H1 (cell line): ENCODE results near the gene NR2F1-AS1. TPM values are rescaled to one million over a fixed set of nuclear protein-coding genes. Genes with fewer than 3 reads are reported as not detected.

ENCODE experiments used
- CTCF ChIA-PET: fragments of 300-600 bp; sonication (Branson Sonifier 250); formaldehyde crosslinking; loops from one replicate; lab custom pipeline; 2021; ENCODE audit not compliant: partially characterized antibody; lab: Charles Lee
- POLR2A ChIA-PET: fragments of 300-600 bp; sonication (Branson Sonifier 250); formaldehyde crosslinking; loops from one replicate; lab custom pipeline; 2021; ENCODE audit warnings: inconsistent platforms; ENCODE audit not compliant: partially characterized antibody; lab: Charles Lee
- DNase-seq, 2 experiments: peaks; one replicate each; pipeline versions ENCODE4 v3.0.0 to v3.0.0-alpha.2; 2010 to 2022; ENCODE audit warnings: low spot score in 2 of 2, low read depth in 1 of 2, mixed read lengths in 1 of 2
- FAIRE-seq: peaks from 2 replicates; lab custom pipeline; 2011; peaks lifted over from hg19 to GRCh38; lab: Jason Lieb, UNC
- H2AFZ ChIP-seq: 2 replicates; pipeline ENCODE4 v1.8.1; 2012; ENCODE audit warnings: low read length, inconsistent platforms
- H2AK5ac ChIP-seq: 2 replicates; pipeline ENCODE4 v1.6.1; 2013; ENCODE audit warnings: low read depth, low read length
- H2BK120ac ChIP-seq: replicated peaks from 2 replicates; pipeline ENCODE3; 2013; ENCODE audit warnings: low read depth, low read length, inconsistent platforms
- H2BK12ac ChIP-seq: 2 replicates; pipeline ENCODE4 v1.6.1; 2013; ENCODE audit warnings: low read depth, low read length
- H2BK15ac ChIP-seq: 2 replicates; pipeline ENCODE4 v1.6.1; 2013; ENCODE audit warnings: low read length
- H2BK20ac ChIP-seq: 2 replicates; pipeline ENCODE4 v1.6.1; 2013; ENCODE audit warnings: low read length
- H2BK5ac ChIP-seq: 2 replicates; pipeline ENCODE4 v1.6.1; 2013; ENCODE audit warnings: low read depth, low read length
- H3K14ac ChIP-seq: 2 replicates; pipeline ENCODE4 v1.6.1; 2013; ENCODE audit warnings: inconsistent platforms; ENCODE audit not compliant: insufficient read length
- H3K18ac ChIP-seq: 2 replicates; pipeline ENCODE4 v1.6.1; 2013; ENCODE audit warnings: low read length; ENCODE audit errors: extremely low read depth
- H3K23ac ChIP-seq: 2 replicates; pipeline ENCODE4 v1.6.1; 2013; ENCODE audit warnings: inconsistent platforms; ENCODE audit not compliant: insufficient read length
- H3K23me2 ChIP-seq: 2 replicates; pipeline ENCODE4 v1.6.1; 2013; ENCODE audit warnings: low read depth, low read length
- H3K27ac ChIP-seq: 2 replicates; pipeline ENCODE4 v1.6.1; 2011; ENCODE audit warnings: low read depth, low read length, inconsistent platforms
- H3K27me3 ChIP-seq, 4 experiments: replicated peaks in 1 of 4; 1 replicate in 1 of 4; 2 replicates in 3 of 4; pipeline versions ENCODE4 v1.6.1 to v1.8.1; 2011 to 2013; ENCODE audit warnings: low read length in 3 of 4, mild to moderate bottlenecking in 3 of 4, inconsistent platforms in 2 of 4, mixed read lengths in 2 of 4, moderate library complexity in 1 of 4; ENCODE audit not compliant: control insufficient read depth in 3 of 4, insufficient read depth in 3 of 4; ENCODE audit errors: extremely low read depth in 1 of 4
- H3K36me3 ChIP-seq, 4 experiments: 2 replicates each; pipeline versions ENCODE4 v1.6.1 to v1.8.1; 2011 to 2013; ENCODE audit warnings: mild to moderate bottlenecking in 4 of 4, low read length in 3 of 4, moderate library complexity in 2 of 4, control low read depth in 1 of 4, inconsistent platforms in 1 of 4; ENCODE audit not compliant: insufficient read depth in 4 of 4, control insufficient read depth in 2 of 4
- H3K4ac ChIP-seq: replicated peaks from 2 replicates; pipeline ENCODE3; 2013; ENCODE audit warnings: low read length, low read depth, mixed read lengths, inconsistent platforms; ENCODE audit not compliant: insufficient read length
- H3K4me1 ChIP-seq, 4 experiments: replicated peaks in 1 of 4; 1 replicate in 1 of 4; 2 replicates in 3 of 4; pipeline versions ENCODE4 v1.6.1 to v1.8.1; 2011 to 2013; ENCODE audit warnings: low read length in 3 of 4, inconsistent platforms in 2 of 4, mixed read lengths in 1 of 4; ENCODE audit not compliant: insufficient read depth in 4 of 4, control insufficient read depth in 3 of 4
- H3K4me2 ChIP-seq, 2 experiments: 2 replicates each; pipeline versions ENCODE4 v1.6.1 to v1.8.1; 2011 to 2013; ENCODE audit warnings: low read depth in 2 of 2, low read length in 2 of 2, control low read depth in 1 of 2, inconsistent platforms in 1 of 2, mild to moderate bottlenecking in 1 of 2; ENCODE audit not compliant: insufficient read depth in 1 of 2
- H3K4me3 ChIP-seq, 4 experiments: fragments of 200-600, 300-600 bp in 1 of 4; sonication (generic), shearing (Covaris generic), sonication (Bioruptor Twin) in 1 of 4; 2 replicates each; pipeline versions ENCODE4 v1.5.1 to v1.8.1; 2011 to 2016; ENCODE audit warnings: low read length in 4 of 4, low read depth in 3 of 4, control low read depth in 2 of 4, inconsistent platforms in 2 of 4, mild to moderate bottlenecking in 2 of 4, mixed read lengths in 1 of 4, moderate library complexity in 1 of 4; ENCODE audit not compliant: insufficient read depth in 2 of 4; ENCODE audit errors: extremely low read depth in 1 of 4
- H3K56ac ChIP-seq: replicated peaks from 2 replicates; pipeline ENCODE3; 2013; ENCODE audit warnings: low read depth, mild to moderate bottlenecking, mixed read lengths, low read length, inconsistent platforms; ENCODE audit not compliant: insufficient read length
- H3K79me1 ChIP-seq: 2 replicates; pipeline ENCODE4 v1.6.1; 2013; ENCODE audit warnings: low read depth, low read length, control low read depth
- H3K79me2 ChIP-seq, 2 experiments: 2 replicates each; pipeline versions ENCODE4 v1.6.1 to v1.8.1; 2012 to 2013; ENCODE audit warnings: low read length in 2 of 2, mild to moderate bottlenecking in 2 of 2, inconsistent platforms in 1 of 2; ENCODE audit not compliant: insufficient read depth in 2 of 2, control insufficient read depth in 1 of 2
- H3K9ac ChIP-seq, 4 experiments: replicated peaks in 1 of 4; 1 replicate in 1 of 4; 2 replicates in 3 of 4; pipeline versions ENCODE4 v1.6.1 to v1.8.1; 2011 to 2013; ENCODE audit warnings: low read depth in 3 of 4, low read length in 3 of 4, control low read depth in 2 of 4, mild to moderate bottlenecking in 2 of 4, moderate library complexity in 2 of 4, inconsistent platforms in 1 of 4; ENCODE audit errors: extremely low read depth in 1 of 4
- H3K9me3 ChIP-seq, 2 experiments: 2 replicates each; pipeline versions ENCODE4 v1.6.1 to v1.8.1; 2012 to 2013; ENCODE audit warnings: mild to moderate bottlenecking in 2 of 2, moderate library complexity in 2 of 2, control low read depth in 1 of 2, inconsistent platforms in 1 of 2, low read depth in 1 of 2, low read length in 1 of 2, mixed read lengths in 1 of 2; ENCODE audit not compliant: insufficient read depth in 2 of 2
- H4K20me1 ChIP-seq, 2 experiments: replicated peaks in 1 of 2; 2 replicates each; pipeline versions ENCODE3 to v1.8.1; 2011 to 2013; ENCODE audit warnings: inconsistent platforms in 2 of 2, low read length in 2 of 2, mild to moderate bottlenecking in 1 of 2; ENCODE audit not compliant: insufficient read depth in 2 of 2, control insufficient read depth in 1 of 2
- H4K5ac ChIP-seq: 2 replicates; pipeline ENCODE4 v1.6.1; 2013; ENCODE audit warnings: low read length, low read depth, mixed read lengths, inconsistent platforms; ENCODE audit not compliant: insufficient read length
- H4K8ac ChIP-seq: 2 replicates; pipeline ENCODE4 v1.8.0; 2013; ENCODE audit warnings: mild to moderate bottlenecking, moderate library complexity, low read length, inconsistent platforms; ENCODE audit not compliant: insufficient read depth; ENCODE audit errors: extremely low read depth
- H4K91ac ChIP-seq: replicated peaks from 2 replicates; pipeline ENCODE3; 2013; ENCODE audit warnings: low read length, mixed read lengths, inconsistent platforms; ENCODE audit not compliant: insufficient read length
- ASH2L ChIP-seq: fragments of 200-600, 300-600 bp; sonication (generic); IDR thresholded peaks from one replicate; pipeline ENCODE4 v1.7.1; 2017; ENCODE audit warnings: low read length
- BACH1 ChIP-seq: IDR thresholded peaks from 2 replicates; pipeline ENCODE4 v1.6.1; 2012; ENCODE audit warnings: low read length, improper control_type of control experiment
- CBX8 ChIP-seq: fragments of 300-800, 300-1000 bp; sonication (generic); IDR thresholded peaks from 2 replicates; pipeline ENCODE4 v1.7.1; 2016; ENCODE audit warnings: low read depth, low read length, borderline replicate concordance
- JUND ChIP-seq: IDR thresholded peaks from 2 replicates; pipeline ENCODE4 v1.6.1; 2011; ENCODE audit warnings: mild to moderate bottlenecking, improper control_type of control experiment, low read length
- KDM1A ChIP-seq: fragments of 200-600, 300-600 bp; sonication (generic); IDR thresholded peaks from 2 replicates; pipeline ENCODE4 v1.7.1; 2016; ENCODE audit warnings: mild to moderate bottlenecking, low read length, borderline replicate concordance
- POU5F1 ChIP-seq: IDR thresholded peaks from 2 replicates; pipeline ENCODE4 v1.6.1; 2011; ENCODE audit warnings: low read depth, mild to moderate bottlenecking, low read length, moderate library complexity
- RBBP5 ChIP-seq: IDR thresholded peaks from 2 replicates; pipeline ENCODE4 v1.7.1; 2012; ENCODE audit warnings: low read depth, mild to moderate bottlenecking, inconsistent platforms, low read length, moderate library complexity, borderline replicate concordance
- RNF2 ChIP-seq: fragments of 200-900, 300-1000 bp; sonication (generic); IDR thresholded peaks from 2 replicates; pipeline ENCODE4 v1.7.1; 2016; ENCODE audit warnings: borderline replicate concordance, low read depth, mild to moderate bottlenecking, antibody characterized with exemption, low read length; ENCODE audit not compliant: poor library complexity, severe bottlenecking; ENCODE audit errors: missing control alignments
- SP4 ChIP-seq: IDR thresholded peaks from 2 replicates; pipeline ENCODE4 v1.6.1; 2012; ENCODE audit warnings: low read length, inconsistent platforms
- SUZ12 ChIP-seq: fragments of 200-600 bp; sonication (generic); IDR thresholded peaks from 2 replicates; pipeline ENCODE4 v1.6.1; 2012; ENCODE audit warnings: mild to moderate bottlenecking, inconsistent platforms, low read length, moderate library complexity, mixed read lengths
- YY1 ChIP-seq: IDR thresholded peaks from 2 replicates; pipeline ENCODE4 v1.6.1; 2011; ENCODE audit warnings: low read depth, mild to moderate bottlenecking, low read length
- ZNF274 ChIP-seq: IDR thresholded peaks from 2 replicates; pipeline ENCODE4 v1.7.0; 2012; ENCODE audit warnings: low read length, borderline replicate concordance; ENCODE audit errors: extremely low read depth
- WGBS, 2 experiments: shearing (Covaris generic) in 1 of 2; methylation state at CpG; one replicate each; pipeline versions ENCODE4 v1.1.6 to v1.1.7; 2013 to 2015; ENCODE audit warnings: low lambda C conversion rate in 2 of 2, mixed read lengths in 2 of 2, inconsistent platforms in 1 of 2, low coverage in 1 of 2, missing lambda C conversion rate in 1 of 2; ENCODE audit not compliant: insufficient replicate concordance in 2 of 2, insufficient coverage in 1 of 2, insufficient read length in 1 of 2; ENCODE audit errors: extremely low coverage in 1 of 2, missing lambda C conversion rate in 1 of 2; 5-methylcytosine and 5-hydroxymethylcytosine counted together
- polyA plus RNA-seq, 7 experiments: library from polyadenylated mRNA; depleted of rRNA in 3 of 7; stranded (reverse) in 5 of 7; unstranded in 2 of 7; fragments of >200 nt in 5 of 7; fragments of 200-250 nt in 2 of 7; gene quantifications; 1 replicate in 5 of 7; 2 replicates in 1 of 7; 4 replicates in 1 of 7; pipeline versions ENCODE4 v1.2.1 to v1.2.3, GENCODE V29; 2011 to 2013; ENCODE audit warnings: missing spikeins in 2 of 7, mixed read lengths in 2 of 7
- total RNA-seq: library from RNA; stranded (reverse); fragmentation: NEBNext Ultra II Directional; extraction: Animal tissue kit (Norgen Biotek cat#: 25700); gene quantifications from 2 replicates; pipeline ENCODE4 v1.2.1, GENCODE V29; 2021

The NR2F1-AS1 gene
- total and polyA plus RNA-seq, 2 of the 8 experiments (the other 6 are each of a cell fraction or from before 2014, with no cell fraction given): 1.6 to 5.6 TPM

GRCh38 chr5:93593476-93594131, 12.6 kb upstream of the NR2F1-AS1 start:
- H2AFZ ChIP-seq: no peak overlapping the region
- H3K36me3 ChIP-seq: peaks cover 0 to under 1% (median 0%) of the 10 kb centered on the region in 4 experiments; a peak in 1 of 8 replicates
- no peak overlapping the region; the same call in 1 of the 2 replicates for H4K8ac ChIP-seq
- H3K9me3 ChIP-seq: no peaks in the 10 kb centered on the region
- DNase-seq (no peak), FAIRE-seq (no peak)
- H4K20me1 ChIP-seq: peaks cover 20 to 38% of the 10 kb centered on the region in 2 experiments
- no peak overlapping the region for H2BK20ac ChIP-seq
- no peak overlapping the region for H3K4ac ChIP-seq
- ChIA-PET POLR2A (interaction anchor here (1.1 to 1.7 kb wide), 2 partner anchors 8 to 14 kb away, joined by 3 to 4 read pairs; no protein-coding TSS in a partner anchor), CTCF (interaction anchor here (0.5 to 4.5 kb wide), 7 partner anchors 9 to 208 kb away, joined by 3 to 15 read pairs (median 3); no protein-coding TSS in a partner anchor)
- no peak overlapping the region for H3K23ac ChIP-seq
- H4K5ac ChIP-seq: no peak overlapping the region
- H3K79me1 ChIP-seq: no peaks in the 10 kb centered on the region
- peaks cover 95 to 100% (median 98%) of the 10 kb centered on the region in 4 experiments for H3K27me3 ChIP-seq
- no peak overlapping the region for H2BK120ac ChIP-seq
- peak overlapping the region; percentile 99; the same call in 1 of the 2 replicates for H2BK15ac ChIP-seq
- no peak overlapping the region for H2AK5ac ChIP-seq
- no peak overlapping the region for H3K18ac ChIP-seq
- H2BK12ac ChIP-seq: no peak overlapping the region
- H3K14ac ChIP-seq: no peak overlapping the region
- peaks cover 3% of the 10 kb centered on the region; the same call in 1 of the 2 replicates for H3K23me2 ChIP-seq
- no peaks in the 10 kb centered on the region for H3K79me2 ChIP-seq
- peak overlapping the region; percentile 18 to 59; a peak in 3 of 4 replicates for H3K4me2 ChIP-seq
- no peak overlapping the region for H2BK5ac ChIP-seq
- H3K9ac ChIP-seq: no peak overlapping the region
- H3K56ac ChIP-seq: no peak overlapping the region
- 5% methylated on average over 29 of the region's 30 CpGs; no CpG with 5 or more reads in 1 of the 2 experiments for WGBS, 2 experiments
- no peak overlapping the region for H3K27ac ChIP-seq
- peaks cover 0 to 26% (median 18%) of the 10 kb centered on the region in 4 experiments; a peak in 6 of 7 replicates for H3K4me1 ChIP-seq
- H3K4me3 ChIP-seq: peak overlapping the region in 1 of 4 experiments; percentile 33; a peak in 2 of 8 replicates
- no peak overlapping the region for H4K91ac ChIP-seq
- TF ChIP-seq RNF2 (peak; percentile 100), SUZ12 (peak; percentile 100), ZNF274 (no peak), ASH2L (peak; percentile 24), BACH1 (no peak), SP4 (no peak), CBX8 (peak; percentile 70; the same call in 1 of the 2 replicates), RBBP5 (no peak), POU5F1 (no peak), KDM1A (no peak), JUND (no peak), YY1 (no peak)
